ENCODE data around the gene CELF2.

Gene CELF2

DNA sequence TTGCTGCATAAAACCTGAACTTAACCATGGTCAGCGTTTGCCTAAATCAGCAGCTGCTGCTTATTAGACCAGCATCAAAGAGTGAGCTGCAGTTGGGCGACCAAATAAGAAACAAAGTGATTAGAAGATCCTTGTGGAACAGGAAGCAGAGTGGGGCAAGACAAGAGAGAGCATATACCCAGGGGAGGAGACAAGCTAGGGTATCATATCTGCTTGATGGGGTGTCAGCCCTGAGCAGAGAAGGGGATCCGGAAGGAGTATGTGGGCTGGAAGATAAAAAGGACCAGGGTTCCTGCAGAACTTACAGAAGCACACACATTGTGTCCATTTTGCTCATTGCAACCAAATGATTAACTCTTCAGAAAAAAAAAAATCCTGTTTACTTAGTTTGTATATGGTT is 213.6 kb downstream of the CELF2 start:
- no peak for DNase-seq

DNA sequence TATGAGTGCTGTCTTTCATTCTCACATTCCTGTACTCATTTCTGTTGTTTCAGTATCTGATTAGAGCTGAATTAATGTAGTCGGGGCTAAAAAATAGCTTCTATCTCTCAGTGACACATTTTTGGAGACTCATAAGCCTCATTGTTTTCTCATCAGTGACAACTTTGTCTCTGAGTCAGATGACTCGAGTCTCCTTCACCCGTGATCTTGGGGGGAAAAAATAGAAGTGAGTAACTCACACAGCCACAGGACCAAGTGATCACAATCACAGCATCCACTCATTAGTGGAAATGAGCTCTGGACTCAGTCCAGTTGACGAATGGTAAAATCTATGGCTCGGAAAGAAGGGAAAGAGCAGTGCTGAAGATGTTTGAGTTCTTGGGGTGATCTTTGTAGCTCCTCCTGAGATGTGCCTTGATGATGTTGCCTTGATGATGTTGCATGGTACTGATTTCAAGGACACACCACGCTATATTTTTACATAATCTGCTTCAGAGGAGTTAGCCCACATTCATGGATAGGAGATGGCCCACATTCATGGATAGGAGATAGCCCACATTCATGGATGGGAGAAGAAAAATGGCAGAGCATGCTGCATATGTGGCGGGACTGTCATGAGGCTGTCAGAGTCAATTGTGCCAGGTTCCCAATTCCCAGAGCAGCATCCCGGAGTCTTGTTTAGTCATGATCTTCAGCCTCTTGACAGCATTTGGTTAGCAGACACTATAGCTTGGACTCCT is 214.7 kb downstream of the CELF2 start:
- DNase-seq = no peak

DNA sequence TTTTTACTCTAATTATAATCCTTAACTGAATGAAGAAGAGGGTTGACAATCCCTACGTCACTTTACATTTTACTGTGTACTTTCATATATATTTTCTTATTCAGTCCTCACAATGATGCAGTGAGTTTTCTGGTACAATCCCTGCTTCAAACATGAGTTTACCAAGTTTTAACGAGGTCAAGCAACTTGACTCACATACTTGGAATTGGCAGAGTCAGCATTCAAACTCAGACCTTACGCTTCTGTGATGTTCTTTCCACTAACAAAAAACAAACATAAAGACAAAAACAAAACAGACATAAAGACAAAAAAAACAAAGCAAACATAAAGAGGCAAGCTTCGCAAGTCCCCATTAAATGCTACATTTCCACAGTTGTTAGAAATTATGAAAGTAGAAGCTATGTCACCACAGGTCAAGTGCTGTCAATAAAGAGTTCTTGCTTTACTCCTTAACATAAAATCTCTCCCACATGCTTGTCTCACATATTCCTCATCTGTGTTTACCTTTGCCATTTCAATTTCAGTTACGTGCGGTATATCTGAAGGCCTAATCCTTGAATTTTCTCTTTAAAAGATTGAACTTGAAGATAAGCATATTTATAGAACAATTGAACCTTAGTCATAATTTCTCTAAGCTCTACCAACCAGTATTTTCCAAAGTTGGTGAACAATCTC is 217.3 kb downstream of the CELF2 start:
- DNase-seq = no peak

DNA sequence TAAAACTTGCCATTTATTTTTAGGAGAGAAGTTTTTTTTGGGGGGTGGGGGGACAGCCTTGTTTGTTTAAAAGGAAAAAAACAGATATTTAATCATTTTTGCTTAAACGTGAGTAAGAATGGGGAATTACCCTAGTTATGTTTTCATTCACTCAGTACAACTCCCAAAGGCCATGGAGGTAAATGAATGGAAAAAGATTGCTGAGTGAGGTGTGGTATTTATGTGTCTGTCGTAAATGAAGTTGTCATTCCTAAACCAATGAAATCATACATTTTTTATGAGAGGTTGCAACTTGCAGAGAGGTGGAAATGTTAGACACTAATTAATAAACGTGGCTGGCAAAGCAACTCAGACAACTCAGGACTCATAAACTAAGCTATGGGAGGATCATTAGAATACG is 218.1 kb downstream of the CELF2 start:
- DNase-seq = no peak

DNA sequence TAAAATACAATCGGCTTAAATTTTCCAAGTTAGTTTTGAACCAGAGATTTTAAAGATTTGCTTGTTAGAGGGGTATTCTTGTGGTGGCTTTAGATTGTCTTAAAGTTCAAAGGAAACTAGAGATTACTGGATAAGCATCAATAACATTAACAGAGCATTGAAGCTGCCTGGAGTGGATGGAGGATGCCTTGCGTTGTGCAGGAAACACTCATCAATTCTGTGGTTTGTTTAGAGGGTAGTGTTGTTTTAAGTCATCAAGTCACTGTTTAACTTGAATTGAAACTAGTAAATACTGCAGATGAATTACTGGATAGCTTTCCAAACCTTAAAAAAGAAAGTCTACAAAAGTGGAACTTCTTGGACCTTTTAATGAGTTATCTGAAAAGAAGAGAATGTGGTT is 218.6 kb downstream of the CELF2 start:
- no peak for DNase-seq

DNA sequence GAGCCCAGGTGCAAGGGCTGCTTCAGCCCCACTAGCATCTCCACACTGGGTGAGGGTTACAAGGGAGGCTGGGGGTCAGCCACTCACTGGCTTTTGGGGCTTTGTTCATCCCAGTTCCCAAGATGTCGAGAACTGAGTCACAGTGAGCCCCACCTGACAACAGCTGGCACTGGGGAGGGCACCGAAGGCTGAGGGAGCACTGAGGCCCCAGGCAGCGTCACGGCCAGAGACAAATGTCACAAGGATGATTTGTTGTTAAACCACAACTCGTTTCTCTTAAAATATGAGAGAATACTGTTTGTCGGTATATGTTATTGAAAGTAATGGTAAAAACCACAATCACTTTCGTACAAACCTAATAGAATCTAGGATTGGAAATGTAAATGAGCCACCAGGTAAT is 219.9 kb downstream of the CELF2 start:
- DNase-seq = no peak

DNA sequence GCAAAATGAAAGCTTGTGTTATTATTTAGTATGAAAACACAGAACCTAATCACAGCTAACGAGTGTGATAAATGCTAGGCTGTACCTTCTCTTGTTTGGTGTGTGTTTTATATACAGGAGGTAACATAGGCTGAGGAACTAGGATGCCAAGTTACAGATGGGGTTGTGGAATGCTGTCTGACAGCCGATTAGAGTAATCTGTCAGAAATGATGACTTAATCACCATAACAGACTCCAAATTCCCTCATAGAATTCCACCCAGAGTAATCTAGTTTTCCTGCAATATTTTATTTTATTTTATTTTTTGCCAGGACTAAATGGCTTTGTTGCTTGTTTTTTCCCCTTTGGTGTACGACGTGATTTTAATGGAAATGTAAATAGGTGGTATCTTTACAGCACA is 221.2 kb downstream of the CELF2 start:
- no peak for DNase-seq

DNA sequence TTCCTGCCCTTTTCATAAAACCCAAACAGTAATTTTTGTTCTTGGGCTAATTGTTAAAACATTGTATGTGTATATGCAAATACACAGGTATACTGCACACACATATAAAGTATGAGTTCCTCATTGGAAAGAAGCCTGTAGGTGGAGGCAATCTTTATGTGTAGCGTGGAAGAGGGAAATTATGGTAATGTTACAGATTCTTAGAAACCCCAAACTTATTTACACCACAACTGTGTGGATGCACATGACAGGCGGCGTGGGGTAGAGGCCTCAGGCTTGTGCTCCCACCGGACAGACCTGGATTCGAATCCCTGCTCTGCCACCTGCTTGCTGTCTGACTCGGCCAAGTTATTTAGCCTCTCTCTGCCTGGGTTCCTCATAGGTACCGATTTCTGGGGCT is 223.0 kb downstream of the CELF2 start:
- no peak for DNase-seq

DNA sequence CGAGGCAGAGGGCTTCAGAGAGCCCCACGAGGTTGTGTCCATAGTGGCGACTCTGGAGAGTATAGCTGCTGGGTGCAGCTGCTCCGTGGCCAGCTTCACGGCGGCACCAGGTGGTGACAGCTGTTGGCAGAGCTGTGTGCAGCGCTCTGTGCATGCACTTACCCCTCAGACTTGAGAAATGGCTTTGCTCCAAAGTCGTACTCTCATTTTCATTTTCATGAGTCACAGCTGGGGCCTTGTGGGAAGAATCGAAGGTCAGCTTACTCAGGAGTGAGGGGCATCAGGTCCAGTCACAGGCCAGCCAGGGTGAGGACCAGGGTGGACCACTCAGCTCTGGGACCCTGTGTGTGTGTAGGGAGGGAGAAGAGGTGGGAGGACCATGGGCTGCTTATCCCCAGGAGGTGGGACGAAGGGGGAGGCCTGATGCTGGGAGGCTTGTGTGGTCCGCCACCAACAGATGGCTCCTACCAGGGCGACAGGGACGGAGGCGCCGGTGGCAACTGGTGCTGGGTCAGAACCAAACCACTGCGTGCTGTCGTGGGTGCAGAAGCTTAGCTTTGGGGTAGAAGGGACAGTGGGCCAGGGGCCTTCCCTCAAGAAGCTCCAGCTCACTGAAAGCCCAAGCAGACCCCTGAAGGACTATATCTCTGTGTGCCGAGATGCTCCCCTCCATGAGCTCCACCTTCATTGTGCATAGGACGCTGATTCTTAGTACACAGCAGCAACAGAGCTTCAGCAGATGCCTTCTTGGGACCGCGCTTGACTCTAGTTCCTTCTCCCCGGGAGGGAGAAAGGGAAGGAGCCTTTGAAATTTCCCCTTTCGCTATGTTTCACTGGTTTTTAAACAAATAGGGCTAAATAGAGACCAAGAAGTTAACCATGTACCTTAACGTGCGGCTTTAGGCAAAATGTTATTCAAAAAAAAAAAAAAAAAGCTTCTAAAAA is 225.0 kb downstream of the CELF2 start:
- DNase-seq = peak; percentile 37

DNA sequence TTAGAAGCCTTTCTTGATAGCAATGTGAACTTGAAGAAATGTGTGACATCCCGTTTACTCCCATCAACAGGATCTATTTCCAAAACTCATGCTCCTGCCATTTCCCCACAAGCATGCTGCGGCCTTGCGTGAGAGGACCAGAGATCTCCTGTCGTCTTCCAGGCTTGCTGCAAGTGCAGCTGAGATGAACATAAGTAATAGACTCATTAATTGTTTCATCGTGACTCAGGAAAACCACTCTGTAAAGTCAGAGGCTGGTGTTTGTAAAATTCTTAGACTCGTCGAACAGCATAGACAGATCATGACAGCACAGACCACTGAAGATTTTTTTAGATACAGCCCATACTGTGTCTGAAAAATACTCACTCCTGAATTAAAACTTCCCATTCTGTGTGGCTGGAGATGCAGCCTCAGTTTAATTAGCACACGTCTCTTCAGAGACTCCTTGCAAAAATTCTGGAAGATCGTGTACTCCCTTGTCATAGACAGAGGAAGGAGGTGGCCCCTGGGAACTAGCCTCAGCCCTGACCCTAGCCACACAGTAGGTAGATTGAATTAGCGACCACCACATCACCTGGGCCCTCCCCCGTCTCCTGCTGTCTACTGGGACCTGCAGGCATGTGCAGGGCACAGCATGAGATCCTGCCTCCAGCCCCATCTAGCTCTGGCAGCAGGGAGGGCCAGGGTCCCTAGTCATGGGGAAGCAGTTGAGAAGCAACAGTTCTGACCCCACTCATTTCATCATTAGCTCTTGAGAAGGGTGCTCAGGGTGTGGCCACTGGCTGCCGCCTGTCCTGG is 226.0 kb downstream of the CELF2 start:
- DNase-seq = no peak

DNA sequence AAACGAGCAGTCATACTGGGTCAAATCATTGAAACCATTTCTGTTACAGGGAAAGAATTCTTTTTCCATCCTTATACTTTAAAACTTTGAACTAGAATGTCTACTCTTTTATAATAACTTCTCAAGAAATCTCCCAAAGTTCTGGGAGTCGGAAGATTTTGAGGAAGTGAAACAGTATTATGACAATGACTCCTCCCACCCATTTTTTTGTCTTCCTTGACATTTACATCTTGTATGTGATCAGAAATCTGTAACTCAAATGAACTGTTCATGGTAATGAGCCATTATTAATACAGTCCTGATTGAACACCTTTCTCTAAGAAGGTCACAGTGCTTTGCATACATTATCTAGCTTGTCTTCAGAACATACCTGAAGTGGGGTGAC is 227.4 kb downstream of the CELF2 start:
- no peak for DNase-seq

DNA sequence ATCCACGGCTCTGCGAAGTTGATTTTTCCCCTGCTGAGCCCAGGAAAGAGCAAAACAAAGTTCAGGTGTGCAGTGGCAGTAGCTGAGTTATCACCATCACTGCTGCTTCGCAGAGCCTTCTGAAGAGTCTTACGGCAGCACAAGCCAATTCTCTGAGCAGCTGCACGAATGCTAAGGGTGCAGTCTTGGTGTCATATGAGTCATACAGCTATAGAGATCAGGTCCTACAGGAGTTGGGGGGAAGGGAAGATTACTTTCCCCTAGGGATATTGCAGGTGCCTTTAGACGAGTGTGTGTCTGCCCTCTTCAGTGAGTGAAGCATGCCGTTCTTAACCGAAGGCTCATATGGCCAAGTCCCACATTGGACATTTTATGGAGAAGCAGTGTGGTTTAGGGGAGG is 227.8 kb downstream of the CELF2 start:
- no peak for DNase-seq

DNA sequence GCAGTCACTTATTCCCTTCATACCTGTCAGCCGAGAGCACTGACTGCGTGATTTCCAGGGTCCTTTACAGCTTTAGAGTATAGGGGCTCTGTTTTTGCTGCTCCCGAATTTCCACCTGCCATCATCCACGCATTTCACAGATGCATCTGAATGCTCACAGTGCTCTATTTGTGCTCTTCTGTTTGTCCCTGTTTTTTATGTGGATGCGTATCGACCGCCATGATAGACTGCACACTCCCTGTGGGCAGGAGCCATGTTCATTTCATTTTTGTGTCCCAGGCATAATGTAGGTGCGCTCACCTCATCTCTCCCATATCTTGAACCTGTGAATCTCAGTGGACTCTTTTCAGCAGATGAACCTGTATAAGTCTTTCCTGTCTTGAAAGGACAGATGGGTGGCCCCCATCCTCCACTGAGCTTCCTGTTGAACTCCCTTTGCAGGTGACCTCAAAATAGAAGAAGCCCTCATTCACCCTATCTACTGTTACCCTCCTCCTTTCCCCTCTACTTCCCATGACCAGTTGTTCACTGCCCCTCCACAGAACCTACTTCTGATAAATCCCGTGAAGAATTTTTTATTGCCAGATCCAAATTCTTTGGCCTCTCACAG is 228.4 kb downstream of the CELF2 start:
- no peak for DNase-seq

DNA sequence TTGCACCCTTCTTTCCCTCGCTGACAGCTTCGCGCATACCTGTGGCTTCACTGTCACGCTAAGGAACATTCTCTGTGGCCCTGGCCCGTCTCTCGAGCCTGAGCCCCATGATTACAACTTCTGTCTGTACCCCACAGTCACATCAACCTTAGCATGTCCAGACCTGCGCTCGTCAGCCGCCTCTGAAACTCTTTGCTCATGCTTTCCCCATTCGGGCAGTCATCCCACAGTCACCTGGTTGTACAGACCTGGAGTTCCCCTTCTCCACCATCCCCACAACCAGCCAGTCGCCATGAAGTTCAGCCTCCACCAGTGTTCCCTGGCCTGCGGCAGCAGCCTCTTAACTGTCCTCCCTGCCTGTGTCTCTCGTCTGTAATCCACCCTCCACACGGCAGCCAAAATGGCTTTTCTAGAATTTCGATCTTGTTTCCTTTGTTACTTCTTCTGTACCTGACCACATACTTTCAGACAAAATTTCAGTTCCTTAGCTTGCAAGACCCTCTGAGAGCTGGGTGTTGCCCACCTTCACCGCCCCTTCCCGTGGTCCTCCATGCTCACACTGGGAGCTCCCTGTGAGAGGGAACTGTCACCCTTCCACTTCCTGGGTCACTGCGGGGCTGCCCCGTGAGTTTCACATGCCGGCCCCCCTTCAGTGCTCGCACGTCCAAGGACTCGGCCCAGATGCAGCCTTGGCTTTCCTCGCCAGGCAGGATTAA is 229.2 kb downstream of the CELF2 start:
- DNase-seq = no peak

DNA sequence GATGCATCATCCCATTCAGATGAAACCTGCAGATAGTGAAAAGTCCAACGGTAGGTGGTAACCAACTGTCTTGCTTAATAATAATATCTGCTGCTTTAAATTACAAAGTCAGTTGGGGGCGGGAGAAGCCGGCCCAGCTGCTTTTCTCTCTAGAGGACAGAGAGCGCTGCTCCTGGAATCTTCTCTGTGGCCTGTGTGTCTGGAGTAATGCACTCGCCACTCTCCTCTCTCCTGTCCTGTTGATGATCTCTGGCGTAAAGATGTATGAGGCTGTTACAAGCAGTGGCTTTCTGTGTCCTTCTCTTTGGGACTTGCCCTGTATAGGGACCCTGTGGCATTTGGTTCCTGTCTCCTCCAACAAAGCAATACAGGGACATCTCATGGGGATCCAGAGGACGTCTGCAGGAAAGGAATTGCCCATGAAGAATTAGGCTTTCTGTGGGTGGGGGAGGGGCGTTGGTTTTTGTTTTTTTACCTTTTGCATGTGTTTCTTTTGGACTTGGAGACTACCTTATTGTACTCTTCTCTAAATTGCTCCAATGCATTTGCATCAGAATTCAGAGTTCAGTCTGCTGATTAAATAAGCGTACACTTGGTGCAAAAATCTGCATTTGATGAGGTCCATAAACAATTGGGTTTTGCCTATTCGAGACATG is 231.6 kb downstream of the CELF2 start:
- DNase-seq = no peak

DNA sequence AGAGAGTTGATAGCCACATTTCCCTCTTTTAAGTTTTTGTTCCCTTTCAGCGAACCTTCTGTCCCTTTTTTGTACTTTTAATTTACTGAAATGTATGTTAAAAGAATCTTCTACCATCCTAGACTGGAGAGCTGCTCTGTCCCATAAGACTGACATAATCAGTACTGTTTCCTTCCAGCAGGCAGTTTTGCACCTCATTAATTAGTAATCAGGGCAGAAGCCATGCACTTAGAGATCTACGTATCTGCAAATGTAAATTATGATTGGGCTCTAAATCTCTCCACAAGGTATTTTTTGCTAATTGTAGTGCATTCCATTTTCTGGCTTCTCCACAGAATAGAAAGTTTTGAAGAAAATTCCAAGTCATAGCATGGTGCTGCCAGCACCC is 232.1 kb downstream of the CELF2 start:
- DNase-seq = no peak

DNA sequence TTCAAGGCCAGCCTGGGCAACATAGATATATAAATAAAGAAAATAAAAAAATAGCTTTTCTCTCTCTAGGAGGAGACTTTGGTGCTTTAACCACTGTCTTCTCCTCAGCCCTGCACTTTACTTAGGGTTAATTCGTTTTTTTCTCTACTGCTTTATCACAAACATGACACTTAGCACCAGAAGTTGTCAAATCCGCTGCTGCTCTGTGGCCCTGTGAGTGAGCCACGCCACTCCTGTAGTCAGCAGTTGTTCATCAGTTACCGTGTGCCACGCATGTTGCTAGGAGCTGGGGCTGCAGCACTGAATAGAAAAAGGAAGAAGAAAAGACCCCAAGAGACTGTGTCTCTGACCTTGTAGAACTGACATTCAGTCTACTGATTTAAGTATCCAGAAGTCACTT is 232.6 kb downstream of the CELF2 start:
- no peak for DNase-seq

DNA sequence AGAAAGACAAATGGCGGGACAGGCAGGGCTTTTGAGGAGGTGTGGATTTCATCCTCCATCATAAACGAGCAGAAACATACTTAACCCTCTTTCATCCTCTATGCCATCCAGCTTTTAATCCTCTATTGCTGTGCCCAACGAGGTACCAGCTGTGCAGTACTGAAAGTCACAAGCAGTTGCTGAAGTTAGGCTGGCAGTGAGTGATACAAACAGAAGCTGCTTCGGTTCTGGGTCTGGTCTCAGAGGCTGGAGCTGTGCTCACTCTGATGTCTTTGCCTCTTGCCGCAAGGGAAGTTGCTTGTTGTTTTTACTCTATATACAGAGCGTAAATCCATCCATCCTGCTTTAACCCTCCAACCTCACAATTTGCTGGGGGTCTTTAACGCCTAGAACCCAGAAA is 235.2 kb downstream of the CELF2 start:
- DNase-seq = no peak

DNA sequence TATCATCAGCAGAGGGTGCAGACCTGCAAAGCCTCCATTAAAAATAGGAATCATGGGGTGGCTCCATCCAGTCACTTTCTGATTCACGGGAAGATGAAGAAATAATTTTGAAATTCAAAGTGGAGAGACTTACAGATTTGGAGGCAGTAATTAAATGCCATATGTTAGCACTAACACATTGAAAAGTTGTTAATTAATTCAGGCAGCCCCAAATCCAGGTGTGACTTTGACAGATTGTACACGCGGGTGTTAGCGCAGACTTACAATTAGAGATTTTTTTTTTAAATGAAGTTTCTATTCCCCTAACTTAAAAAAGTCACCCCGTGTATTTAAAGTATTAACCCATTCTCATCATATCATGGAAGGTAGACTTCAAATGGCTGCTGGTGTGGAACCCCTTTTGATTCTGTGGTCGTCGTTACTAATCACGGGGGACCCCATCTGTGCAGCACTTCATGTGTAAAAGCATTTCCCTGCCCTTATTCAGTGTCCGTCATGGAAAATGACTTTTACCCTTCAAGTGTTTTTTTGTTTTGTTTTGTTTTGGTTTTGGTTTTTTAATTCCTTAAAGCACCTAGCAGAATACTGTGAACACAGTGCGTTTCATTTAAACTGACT is 235.8 kb downstream of the CELF2 start:
- no peak for DNase-seq

DNA sequence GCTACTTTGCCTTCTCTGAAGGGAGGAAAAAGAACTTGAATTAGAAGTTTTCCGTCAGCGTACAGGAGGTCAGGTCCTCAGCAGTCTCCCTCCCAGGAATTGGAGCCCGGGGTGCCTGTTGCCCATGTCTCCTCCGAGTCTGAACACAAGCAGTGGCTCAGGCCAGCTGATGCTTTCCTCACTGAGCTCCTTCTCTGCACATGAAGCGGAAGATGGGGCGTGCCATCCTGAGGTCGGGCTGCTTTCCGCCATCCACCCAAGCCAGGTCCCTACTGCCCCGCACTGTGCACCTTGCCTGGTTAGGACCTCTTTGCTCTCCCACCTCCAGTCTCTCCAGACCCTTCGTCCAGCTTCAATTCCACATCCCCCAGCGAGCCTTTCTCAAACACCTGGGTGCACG is 237.5 kb downstream of the CELF2 start:
- no peak for DNase-seq

Measured in NCI-H1105 (cell line).